ENCODE measurements around the gene FOXL3. TPM values are rescaled to one million over a fixed set of nuclear protein-coding genes. Genes with fewer than 3 reads are reported as not detected.

The FOXL3 gene
- total RNA-seq, 1 experiment from 2014 or later, result not detected

- Mint-ChIP-seq H3K36me3 (0 out of 2 replicates have a peak, but pooled peaks cover 4% of the 10 kb centered on the region), H3K27me3 (ENCODE audit: low read depth) (peaks cover 3% of the 10 kb centered on the region; the same call in 1 of the 2 replicates), H3K4me1 (no peaks in the 10 kb centered on the region), H3K4me3 (no peak overlapping the region), H3K27ac (no peak overlapping the region), H3K9me3 (peaks cover 9% of the 10 kb centered on the region)
- ChIA-PET CTCF (interaction anchor here (0.6 to 0.8 kb wide), 2 partner anchors 350 to 808 kb away, joined by 3 read pairs; no protein-coding TSS in a partner anchor), POLR2A (no interaction called here)
- no peak for DNase-seq (ENCODE audit: low spot score)
- no peak for TF ChIP-seq CTCF (IDR thresholded peaks at IDR 0.05)
- no peak for TF ChIP-seq ZNF138 (CRISPR knock-in tag; conservative IDR thresholded peaks at IDR 0.05)
- no peak for TF ChIP-seq RORB (CRISPR knock-in tag; IDR thresholded peaks at IDR 0.05)
- TF ChIP-seq ZNF121 (CRISPR knock-in tag; IDR thresholded peaks at IDR 0.05), result no peak
- TF ChIP-seq NFE2L1 (CRISPR knock-in tag; IDR thresholded peaks at IDR 0.05), result no peak
- TF ChIP-seq, protein P1, sequence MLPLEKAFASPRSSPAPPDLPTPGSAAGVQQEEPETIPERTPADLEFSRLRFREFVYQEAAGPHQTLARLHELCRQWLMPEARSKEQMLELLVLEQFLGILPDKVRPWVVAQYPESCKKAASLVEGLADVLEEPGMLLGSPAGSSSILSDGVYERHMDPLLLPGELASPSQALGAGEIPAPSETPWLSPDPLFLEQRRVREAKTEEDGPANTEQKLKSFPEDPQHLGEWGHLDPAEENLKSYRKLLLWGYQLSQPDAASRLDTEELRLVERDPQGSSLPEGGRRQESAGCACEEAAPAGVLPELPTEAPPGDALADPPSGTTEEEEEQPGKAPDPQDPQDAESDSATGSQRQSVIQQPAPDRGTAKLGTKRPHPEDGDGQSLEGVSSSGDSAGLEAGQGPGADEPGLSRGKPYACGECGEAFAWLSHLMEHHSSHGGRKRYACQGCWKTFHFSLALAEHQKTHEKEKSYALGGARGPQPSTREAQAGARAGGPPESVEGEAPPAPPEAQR (CRISPR knock-in tag; IDR thresholded peaks at IDR 0.05), result no peak
- no peak for TF ChIP-seq ATF3 (CRISPR knock-in tag; conservative IDR thresholded peaks at IDR 0.05)
- no peak for TF ChIP-seq ERG (CRISPR knock-in tag; IDR thresholded peaks at IDR 0.05)
- ATAC-seq, result no peak
Measured at GRCh38 chr7:315516-316265, 25.7 kb downstream of the FOXL3 start.

DNA sequence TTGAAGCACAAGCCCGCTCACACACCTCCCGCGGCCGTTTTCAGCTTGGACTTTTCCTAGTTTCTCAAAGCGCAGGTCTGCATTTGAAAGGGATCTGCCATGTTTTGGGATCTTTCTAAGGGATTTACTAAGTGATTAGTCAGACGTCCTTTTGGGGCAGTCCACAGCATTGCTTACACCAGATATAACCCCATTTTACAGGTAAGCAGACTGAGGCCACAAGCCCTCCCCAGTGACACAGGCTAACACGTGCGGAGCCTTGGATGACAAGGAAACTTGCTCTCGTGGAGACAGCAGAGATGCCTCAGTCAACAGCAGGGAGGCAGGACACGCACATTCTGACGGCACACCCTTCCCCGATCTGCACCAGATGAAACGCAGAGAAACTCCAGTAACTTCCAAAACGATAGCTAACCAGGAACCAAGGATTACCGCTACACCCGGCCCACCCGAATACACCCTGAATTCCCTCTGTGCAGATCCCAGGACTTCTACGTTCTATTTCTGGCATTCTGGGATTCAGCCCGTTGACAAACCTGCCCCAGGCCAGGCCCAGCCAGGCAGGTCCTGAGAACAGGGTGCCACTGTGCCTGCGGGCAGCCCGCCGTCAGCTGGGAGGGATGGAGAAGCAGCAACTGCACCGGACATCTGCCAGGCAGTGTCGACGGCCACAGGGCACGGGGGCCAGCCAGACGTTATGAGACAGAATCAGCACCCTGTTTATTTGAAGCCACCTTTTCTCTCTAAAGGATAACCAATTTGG, 27.9 kb downstream of the FOXL3 start:
- Mint-ChIP-seq H3K4me3 (no peak overlapping the region), H3K27me3 (ENCODE audit: low read depth) (peaks cover 8% of the 10 kb centered on the region), H3K27ac (no peak overlapping the region), H3K9me3 (peaks cover 9% of the 10 kb centered on the region), H3K36me3 (0 out of 2 replicates have a peak, but pooled peaks cover 4% of the 10 kb centered on the region), H3K4me1 (no peaks in the 10 kb centered on the region)
- ChIA-PET POLR2A (interaction anchor here (0.6 kb wide), 1 partner anchor 770 kb away, joined by 3 read pairs; no protein-coding TSS in a partner anchor), CTCF (interaction anchor here (1.5 to 2.3 kb wide), 2 partner anchors 348 to 469 kb away, joined by 3 to 7 read pairs; no protein-coding TSS in a partner anchor)
- DNase-seq (ENCODE audit: low spot score), result no peak
- no peak for ATAC-seq
- TF ChIP-seq MAX (CRISPR knock-in tag; IDR thresholded peaks at IDR 0.05) (no peak), ZNF281 (CRISPR knock-in tag; IDR thresholded peaks at IDR 0.05) (no peak), SP1 (CRISPR knock-in tag; conservative IDR thresholded peaks at IDR 0.05) (no peak), NR2C2 (CRISPR knock-in tag; IDR thresholded peaks at IDR 0.05) (no peak), ARID4B (CRISPR knock-in tag; IDR thresholded peaks at IDR 0.05; ENCODE audit: borderline replicate concordance) (no peak), CDX4 (CRISPR knock-in tag; IDR thresholded peaks at IDR 0.05; ENCODE audit: borderline replicate concordance) (no peak)
- TF ChIP-seq, protein P2, sequence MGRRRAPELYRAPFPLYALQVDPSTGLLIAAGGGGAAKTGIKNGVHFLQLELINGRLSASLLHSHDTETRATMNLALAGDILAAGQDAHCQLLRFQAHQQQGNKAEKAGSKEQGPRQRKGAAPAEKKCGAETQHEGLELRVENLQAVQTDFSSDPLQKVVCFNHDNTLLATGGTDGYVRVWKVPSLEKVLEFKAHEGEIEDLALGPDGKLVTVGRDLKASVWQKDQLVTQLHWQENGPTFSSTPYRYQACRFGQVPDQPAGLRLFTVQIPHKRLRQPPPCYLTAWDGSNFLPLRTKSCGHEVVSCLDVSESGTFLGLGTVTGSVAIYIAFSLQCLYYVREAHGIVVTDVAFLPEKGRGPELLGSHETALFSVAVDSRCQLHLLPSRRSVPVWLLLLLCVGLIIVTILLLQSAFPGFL (CRISPR knock-in tag; IDR thresholded peaks at IDR 0.05; ENCODE audit: borderline replicate concordance), result no peak
